ENCODE measurements around the gene SEH1L. TPM values are rescaled to one million over a fixed set of nuclear protein-coding genes. Genes with fewer than 3 reads are reported as not detected.

Gene SEH1L
- polyA plus RNA-seq, 1 donor (not counting 4 experiments of a cell fraction or from before 2014, with no cell fraction given): 60.5 TPM

- Histone ChIP-seq H3K4me3 (ENCODE audit: control insufficient read depth in 2 of 3, extremely low read depth in 1 of 3, insufficient read depth in 2 of 3, low read depth in 1 of 3, low read length in 3 of 3) (no peak overlapping the region), H3K36me3 (ENCODE audit: control insufficient read depth in 2 of 2, extremely low read depth in 1 of 2, insufficient read depth in 2 of 2, low read length in 2 of 2) (no peaks in the 10 kb centered on the region), H3K9me1 (ENCODE audit: control insufficient read depth, extremely low read depth, insufficient read depth, low read length) (no peaks in the 10 kb centered on the region), H3K4me2 (ENCODE audit: control insufficient read depth, extremely low read depth, insufficient read depth, low read depth, low read length) (no peak overlapping the region), H3K79me2 (ENCODE audit: control insufficient read depth, insufficient read depth, low read length) (no peaks in the 10 kb centered on the region), H4K20me1 (ENCODE audit: control insufficient read depth, extremely low read depth, insufficient read depth, low read length) (no peaks in the 10 kb centered on the region), H3K4me1 (ENCODE audit: control insufficient read depth, extremely low read depth, insufficient read depth, low read length) (peaks cover 2% of the 10 kb centered on the region), H3K27ac (ENCODE audit: control insufficient read depth, insufficient read depth, low read length) (no peak overlapping the region), H3K27me3 (ENCODE audit: control insufficient read depth, extremely low read depth, insufficient read depth, low read length) (no peaks in the 10 kb centered on the region), H2AFZ (ENCODE audit: control insufficient read depth, low read length) (no peak overlapping the region), H3K9me3 (ENCODE audit: control insufficient read depth, low read depth, low read length) (no peaks in the 10 kb centered on the region), H3K9ac (ENCODE audit: control insufficient read depth, extremely low read depth, insufficient read depth, low read length) (no peak overlapping the region)
- FAIRE-seq (no peak), DNase-seq (ENCODE audit: low read depth, low spot score) (no peak)
- dilution Hi-C loops (cut with MboI; ENCODE audit: extremely low pct_ligation_motif_present, low sequenced_read_pairs): no loop called here
- no peak for TF ChIP-seq EZH2 (IDR thresholded peaks at IDR 0.05; ENCODE audit: low read length)
- TF ChIP-seq CTCF (optimal IDR thresholded peaks at IDR 0.05 in 1 of 3, IDR thresholded peaks at IDR 0.05 in 1 of 3, conservative IDR thresholded peaks at IDR 0.05 in 1 of 3; ENCODE audit: extremely low read depth in 1 of 3, insufficient read depth in 2 of 3, low read length in 3 of 3): no peak
Measured at GRCh38 chr18:12930908-12931307, 16.9 kb upstream of the SEH1L start.

GRCh38 chr18:12933327-12933726 is 14.5 kb upstream of the SEH1L start:
- H3K9me1 ChIP-seq (ENCODE audit: control insufficient read depth, extremely low read depth, insufficient read depth, low read length): no peaks in the 10 kb centered on the region
- H3K36me3 ChIP-seq (ENCODE audit: control insufficient read depth in 2 of 2, extremely low read depth in 1 of 2, insufficient read depth in 2 of 2, low read length in 2 of 2): no peaks in the 10 kb centered on the region
- no peak overlapping the region for H3K27ac ChIP-seq (ENCODE audit: control insufficient read depth, insufficient read depth, low read length)
- no peak overlapping the region for H2AFZ ChIP-seq (ENCODE audit: control insufficient read depth, low read length)
- H3K4me3 ChIP-seq (ENCODE audit: control insufficient read depth in 2 of 3, extremely low read depth in 1 of 3, insufficient read depth in 2 of 3, low read depth in 1 of 3, low read length in 3 of 3): no peak overlapping the region
- dilution Hi-C loops (cut with MboI; ENCODE audit: extremely low pct_ligation_motif_present, low sequenced_read_pairs): no loop called here
- no peaks in the 10 kb centered on the region for H4K20me1 ChIP-seq (ENCODE audit: control insufficient read depth, extremely low read depth, insufficient read depth, low read length)
- no peak for TF ChIP-seq CTCF (optimal IDR thresholded peaks at IDR 0.05 in 1 of 3, IDR thresholded peaks at IDR 0.05 in 1 of 3, conservative IDR thresholded peaks at IDR 0.05 in 1 of 3; ENCODE audit: extremely low read depth in 1 of 3, insufficient read depth in 2 of 3, low read length in 3 of 3)
- no peak for TF ChIP-seq EZH2 (IDR thresholded peaks at IDR 0.05; ENCODE audit: low read length)
- H3K79me2 ChIP-seq (ENCODE audit: control insufficient read depth, insufficient read depth, low read length): no peaks in the 10 kb centered on the region
- H3K9ac ChIP-seq (ENCODE audit: control insufficient read depth, extremely low read depth, insufficient read depth, low read length): no peak overlapping the region
- H3K9me3 ChIP-seq (ENCODE audit: control insufficient read depth, low read depth, low read length): no peaks in the 10 kb centered on the region
- no peaks in the 10 kb centered on the region for H3K27me3 ChIP-seq (ENCODE audit: control insufficient read depth, extremely low read depth, insufficient read depth, low read length)
- no peak overlapping the region for H3K4me2 ChIP-seq (ENCODE audit: control insufficient read depth, extremely low read depth, insufficient read depth, low read depth, low read length)
- FAIRE-seq (no peak), DNase-seq (ENCODE audit: low read depth, low spot score) (no peak)
- H3K4me1 ChIP-seq (ENCODE audit: control insufficient read depth, extremely low read depth, insufficient read depth, low read length): peaks cover 2% of the 10 kb centered on the region

Data from keratinocyte (primary cell).